AG04449 (cell line): Measurements from ENCODE around the gene ABCA10.
"Not testable (repeated sequence)": the region's sequence is repeated elsewhere in the genome, so short reads cannot be mapped to it uniquely, and the experiment has no call there.

ENCODE experiments used
- CTCF ChIA-PET: fragments of 350-600 bp; formaldehyde crosslinking; extraction: SDS; loops from one replicate; lab custom pipeline; 2021; ENCODE audit warnings: antibody characterized with exemption; lab: Yijun Ruan, JAX
- POLR2A ChIA-PET: fragments of 400-600, 350-600 bp; formaldehyde crosslinking; extraction: SDS; loops from one replicate; lab custom pipeline; 2020; ENCODE audit warnings: antibody characterized with exemption, inconsistent platforms; lab: Yijun Ruan, JAX
- DNase-seq: peaks from one replicate; pipeline ENCODE4 v3.0.0-alpha.2; 2010; ENCODE audit warnings: low read depth, low spot score
- H3K4me3 ChIP-seq: 2 replicates; pipeline ENCODE4 v1.5.1; 2011; ENCODE audit warnings: low read depth, mild to moderate bottlenecking, control low read depth, low read length
- TF ChIP-seq, protein P1 (sequence below): IDR thresholded peaks from one replicate; pipeline ENCODE4 v1.5.1; 2011; ENCODE audit warnings: mild to moderate bottlenecking, moderate library complexity, low read length, control low read depth, inconsistent platforms; ENCODE audit not compliant: insufficient read depth; ENCODE audit errors: missing control alignments

ABCA10 gene

GRCh38 chr17:69179227-69179952 lies 49.2 kb downstream of the ABCA10 start:
- CTCF ChIA-PET = interaction anchor here (1.2 to 2.0 kb wide), 2 partner anchors 10 to 408 kb away, joined by 3 to 4 read pairs; no protein-coding TSS in a partner anchor
- TF ChIP-seq, protein P1, sequence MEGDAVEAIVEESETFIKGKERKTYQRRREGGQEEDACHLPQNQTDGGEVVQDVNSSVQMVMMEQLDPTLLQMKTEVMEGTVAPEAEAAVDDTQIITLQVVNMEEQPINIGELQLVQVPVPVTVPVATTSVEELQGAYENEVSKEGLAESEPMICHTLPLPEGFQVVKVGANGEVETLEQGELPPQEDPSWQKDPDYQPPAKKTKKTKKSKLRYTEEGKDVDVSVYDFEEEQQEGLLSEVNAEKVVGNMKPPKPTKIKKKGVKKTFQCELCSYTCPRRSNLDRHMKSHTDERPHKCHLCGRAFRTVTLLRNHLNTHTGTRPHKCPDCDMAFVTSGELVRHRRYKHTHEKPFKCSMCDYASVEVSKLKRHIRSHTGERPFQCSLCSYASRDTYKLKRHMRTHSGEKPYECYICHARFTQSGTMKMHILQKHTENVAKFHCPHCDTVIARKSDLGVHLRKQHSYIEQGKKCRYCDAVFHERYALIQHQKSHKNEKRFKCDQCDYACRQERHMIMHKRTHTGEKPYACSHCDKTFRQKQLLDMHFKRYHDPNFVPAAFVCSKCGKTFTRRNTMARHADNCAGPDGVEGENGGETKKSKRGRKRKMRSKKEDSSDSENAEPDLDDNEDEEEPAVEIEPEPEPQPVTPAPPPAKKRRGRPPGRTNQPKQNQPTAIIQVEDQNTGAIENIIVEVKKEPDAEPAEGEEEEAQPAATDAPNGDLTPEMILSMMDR = no peak
- H3K4me3 ChIP-seq = no peak overlapping the region
- POLR2A ChIA-PET = no interaction called here
- peak; percentile 33 for DNase-seq

DNA sequence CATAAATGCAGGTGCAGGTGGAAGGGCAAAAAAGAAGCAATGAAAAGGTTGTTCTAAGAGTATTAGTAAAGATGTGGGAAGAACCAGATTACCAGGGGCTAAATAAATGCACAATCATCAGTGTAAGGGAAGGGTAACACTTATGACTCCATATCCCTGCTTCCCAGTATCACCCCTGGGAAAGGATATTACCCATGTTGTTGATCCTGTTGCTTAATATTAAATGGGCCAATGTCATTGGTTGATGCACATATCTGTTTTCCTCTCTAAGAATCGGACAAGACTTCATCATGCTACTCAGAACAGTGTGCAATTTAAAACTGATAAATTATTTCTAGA lies 52.2 kb downstream of the ABCA10 start:
- TF ChIP-seq, protein P1 = no peak
- POLR2A ChIA-PET = no interaction called here
- no peak overlapping the region for H3K4me3 ChIP-seq
- DNase-seq = no peak
- CTCF ChIA-PET = no interaction called here

DNA sequence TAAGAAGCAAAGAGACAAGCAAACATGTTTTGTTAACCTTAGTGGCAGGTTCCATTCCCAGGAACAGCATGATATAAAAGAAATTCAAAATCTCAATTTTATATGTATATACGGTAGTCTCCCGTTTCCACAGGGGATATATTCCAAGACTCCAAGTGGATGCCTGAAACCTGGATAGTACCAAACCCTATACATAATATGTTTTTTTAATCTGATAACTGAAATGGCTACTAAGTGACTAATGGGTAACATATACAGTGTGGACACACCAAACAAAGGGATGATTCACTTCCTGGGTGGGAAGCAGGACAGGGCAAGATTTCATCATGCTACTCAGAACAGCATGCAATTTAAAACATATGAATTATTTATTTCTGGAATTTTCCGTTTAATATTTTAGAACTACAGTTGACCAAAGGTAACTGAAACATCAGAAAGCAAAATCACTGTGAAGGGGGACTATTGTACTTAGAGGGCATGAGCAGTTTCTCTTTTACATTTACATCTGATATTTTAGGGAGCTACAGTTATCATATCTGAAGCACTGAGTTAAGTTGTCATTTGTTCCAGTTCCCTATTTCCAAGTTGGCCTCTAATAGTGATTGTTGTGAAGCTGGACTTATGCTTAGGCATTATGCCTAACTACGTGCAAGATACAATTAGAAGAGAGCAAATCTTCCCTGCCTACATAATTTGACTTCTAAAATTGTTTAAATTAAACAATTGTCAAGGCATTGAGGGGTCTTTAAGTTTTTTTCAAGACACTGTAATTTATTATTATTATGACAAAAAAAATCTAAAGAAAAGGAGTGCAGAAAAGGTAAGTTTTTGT lies 52.8 kb downstream of the ABCA10 start:
- peak; percentile 40 for DNase-seq
- TF ChIP-seq, protein P1 = no peak
- H3K4me3 ChIP-seq = no peak overlapping the region
- POLR2A ChIA-PET = no interaction called here
- CTCF ChIA-PET = no interaction called here

DNA sequence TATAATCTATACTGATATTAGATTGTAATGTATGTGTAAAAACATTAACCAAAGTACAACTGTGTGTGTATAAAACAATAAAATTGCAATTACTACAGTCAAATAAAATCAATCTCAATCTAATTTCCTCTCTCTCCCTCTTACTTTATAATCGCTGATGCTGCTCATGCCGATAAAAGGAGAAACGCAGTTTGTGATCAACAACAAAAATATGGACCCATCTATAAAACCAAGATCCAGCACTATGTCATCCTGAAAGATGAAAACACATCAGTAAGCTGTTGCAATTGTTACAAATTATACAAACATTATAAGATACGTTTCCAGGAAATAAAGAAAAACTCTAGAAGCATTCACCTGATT lies 53.4 kb downstream of the ABCA10 start:
- no peak for DNase-seq
- ChIA-PET CTCF (no interaction called here), POLR2A (no interaction called here)
- no peak overlapping the region for H3K4me3 ChIP-seq
- TF ChIP-seq, protein P1 = no peak

DNA sequence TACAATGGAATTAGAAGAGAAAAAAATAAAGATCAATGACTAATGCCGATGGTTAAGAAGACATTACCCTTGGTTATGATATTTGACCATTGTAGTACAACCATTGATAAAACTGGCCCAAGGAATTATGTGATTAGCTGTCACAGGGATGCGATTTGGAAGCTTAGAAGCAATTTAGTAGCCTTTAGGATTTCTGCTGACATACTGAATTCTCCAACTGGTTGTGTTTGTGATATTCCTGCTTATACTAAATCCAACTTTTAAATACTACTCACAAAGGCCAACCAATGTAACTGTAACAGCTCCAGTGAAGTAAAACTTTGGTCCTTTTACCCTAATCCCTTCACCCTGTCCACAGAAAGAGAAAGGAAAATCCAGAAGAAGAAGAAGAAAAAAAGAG lies 55.5 kb downstream of the ABCA10 start:
- TF ChIP-seq, protein P1 = no peak
- CTCF ChIA-PET = no interaction called here
- POLR2A ChIA-PET = no interaction called here
- no peak for DNase-seq
- H3K4me3 ChIP-seq = no peak overlapping the region

- DNase-seq = no peak
Observed at GRCh38 chr17:69170377-69170776, 58.2 kb downstream of the ABCA10 start.

DNA sequence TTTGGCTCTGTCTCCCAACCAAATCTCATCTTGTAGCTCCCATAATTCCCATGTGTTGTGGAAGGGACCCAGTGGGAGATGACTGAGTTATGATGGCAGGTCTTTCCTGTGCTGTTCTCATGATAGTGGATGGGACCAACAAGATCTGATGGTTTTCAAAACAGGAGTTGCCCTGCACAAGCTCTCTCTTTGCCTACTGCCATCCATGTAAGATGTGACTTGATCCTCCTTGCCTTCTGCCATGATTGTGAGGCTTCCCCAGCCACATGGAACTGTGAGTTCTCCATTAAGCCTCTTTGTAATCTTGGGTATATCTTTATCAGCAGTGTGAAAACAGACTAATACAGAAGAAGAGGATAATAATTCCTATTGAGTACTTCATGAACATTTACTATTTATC lies 60.0 kb downstream of the ABCA10 start:
- POLR2A ChIA-PET, H3K4me3 ChIP-seq, CTCF ChIA-PET, DNase-seq: not testable (repeated sequence)

More at GRCh38 chr17:69170377-69170776, 58.2 kb downstream of the ABCA10 start:
- TF ChIP-seq, protein P1 = no peak
- POLR2A ChIA-PET = no interaction called here
- CTCF ChIA-PET = no interaction called here
- H3K4me3 ChIP-seq = no peak overlapping the region
